ENCODE data around the gene CEP83. TPM values are rescaled to one million over a fixed set of nuclear protein-coding genes. Genes with fewer than 3 reads are reported as not detected.

CEP83 gene
- total RNA-seq, 1 experiment from 2014 or later: 19.2 TPM

DNA sequence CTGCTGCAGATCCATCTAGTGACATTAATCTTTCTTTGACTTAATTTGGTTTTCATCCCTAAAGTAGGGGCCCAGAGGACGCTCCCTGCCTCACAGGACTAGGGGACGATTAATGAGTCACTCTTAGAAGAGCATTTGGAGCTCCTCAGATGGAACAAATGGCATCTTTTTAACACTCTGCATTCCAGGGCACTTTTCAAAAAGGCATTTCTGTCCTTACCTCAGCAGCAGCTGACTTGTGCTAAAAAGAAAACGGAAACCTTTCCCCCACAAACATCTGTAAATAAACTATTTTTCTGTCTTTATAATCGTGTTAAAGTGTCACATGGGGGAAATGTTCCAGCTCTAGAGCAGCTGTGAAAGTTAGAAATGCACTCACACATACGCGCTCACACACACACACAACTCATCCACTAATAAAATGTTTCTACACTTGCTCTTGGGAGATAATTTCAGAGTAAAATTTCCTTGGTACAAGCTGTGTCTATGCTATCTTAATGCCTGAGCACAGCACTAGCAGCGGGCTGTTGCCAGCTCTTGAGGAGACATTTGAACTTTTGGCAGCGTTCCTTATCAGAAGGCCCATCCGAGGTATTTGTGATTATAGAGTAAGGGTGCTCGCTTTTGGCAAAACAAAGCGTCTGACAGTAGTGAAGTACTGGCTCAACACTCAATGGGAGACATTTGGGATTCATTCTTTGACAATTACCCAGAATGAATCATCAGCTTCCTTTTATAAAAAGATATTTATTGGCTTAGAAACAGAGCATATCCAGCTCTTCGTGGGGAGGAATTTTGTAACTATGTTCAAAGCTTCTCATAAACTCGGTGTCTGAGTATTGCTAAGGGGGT is 170.0 kb downstream of the CEP83 start:
- Histone ChIP-seq H4K20me1 (ENCODE audit: insufficient read depth) (no peaks in the 10 kb centered on the region), H2AFZ (ENCODE audit: low read depth, low read length, poor library complexity, severe bottlenecking) (no peak overlapping the region), H3K4me3 (replicated peaks in 1 of 2; ENCODE audit: low read depth in 1 of 2, low read length in 2 of 2) (no peak overlapping the region), H3K4me2 (ENCODE audit: low read length) (no peak overlapping the region), H3K36me3 (ENCODE audit: control insufficient read depth in 1 of 2, insufficient read depth in 2 of 2, low read length in 2 of 2) (no peaks in the 10 kb centered on the region), H3K9me3 (ENCODE audit: control insufficient read depth in 1 of 2, insufficient read depth in 1 of 2, low read depth in 1 of 2, low read length in 2 of 2) (no peaks in the 10 kb centered on the region), H3K27me3 (ENCODE audit: insufficient read depth, low read length) (no peaks in the 10 kb centered on the region), H3K4me1 (ENCODE audit: control insufficient read depth in 1 of 2, insufficient read depth in 2 of 2, low read length in 2 of 2) (no peaks in the 10 kb centered on the region), H3K9me2 (ENCODE audit: insufficient read depth) (no peaks in the 10 kb centered on the region), H3K79me2 (ENCODE audit: insufficient read depth, low read length) (no peaks in the 10 kb centered on the region), H3K27ac (ENCODE audit: low read depth, low read length) (no peak overlapping the region), H3K9ac (ENCODE audit: low read length) (no peak overlapping the region)
- TF ChIP-seq RAD21 (IDR thresholded peaks at IDR 0.05; ENCODE audit: low read depth) (no peak), CEBPB (IDR thresholded peaks at IDR 0.05; ENCODE audit: low read depth) (no peak), EGR1 (IDR thresholded peaks at IDR 0.05; ENCODE audit: low read depth) (no peak), FOSL1 (IDR thresholded peaks at IDR 0.05; ENCODE audit: low read depth) (no peak), YY1 (IDR thresholded peaks at IDR 0.05; ENCODE audit: extremely low read depth, insufficient replicate concordance, low read depth, low read length) (no peak), CBX3 (IDR thresholded peaks at IDR 0.05; ENCODE audit: low read depth) (no peak), SRF (IDR thresholded peaks at IDR 0.05; ENCODE audit: low read depth) (no peak), SP1 (IDR thresholded peaks at IDR 0.05; ENCODE audit: low read depth) (no peak), SIN3A (IDR thresholded peaks at IDR 0.05; ENCODE audit: low read depth) (no peak)
- TF ChIP-seq, protein P1, sequence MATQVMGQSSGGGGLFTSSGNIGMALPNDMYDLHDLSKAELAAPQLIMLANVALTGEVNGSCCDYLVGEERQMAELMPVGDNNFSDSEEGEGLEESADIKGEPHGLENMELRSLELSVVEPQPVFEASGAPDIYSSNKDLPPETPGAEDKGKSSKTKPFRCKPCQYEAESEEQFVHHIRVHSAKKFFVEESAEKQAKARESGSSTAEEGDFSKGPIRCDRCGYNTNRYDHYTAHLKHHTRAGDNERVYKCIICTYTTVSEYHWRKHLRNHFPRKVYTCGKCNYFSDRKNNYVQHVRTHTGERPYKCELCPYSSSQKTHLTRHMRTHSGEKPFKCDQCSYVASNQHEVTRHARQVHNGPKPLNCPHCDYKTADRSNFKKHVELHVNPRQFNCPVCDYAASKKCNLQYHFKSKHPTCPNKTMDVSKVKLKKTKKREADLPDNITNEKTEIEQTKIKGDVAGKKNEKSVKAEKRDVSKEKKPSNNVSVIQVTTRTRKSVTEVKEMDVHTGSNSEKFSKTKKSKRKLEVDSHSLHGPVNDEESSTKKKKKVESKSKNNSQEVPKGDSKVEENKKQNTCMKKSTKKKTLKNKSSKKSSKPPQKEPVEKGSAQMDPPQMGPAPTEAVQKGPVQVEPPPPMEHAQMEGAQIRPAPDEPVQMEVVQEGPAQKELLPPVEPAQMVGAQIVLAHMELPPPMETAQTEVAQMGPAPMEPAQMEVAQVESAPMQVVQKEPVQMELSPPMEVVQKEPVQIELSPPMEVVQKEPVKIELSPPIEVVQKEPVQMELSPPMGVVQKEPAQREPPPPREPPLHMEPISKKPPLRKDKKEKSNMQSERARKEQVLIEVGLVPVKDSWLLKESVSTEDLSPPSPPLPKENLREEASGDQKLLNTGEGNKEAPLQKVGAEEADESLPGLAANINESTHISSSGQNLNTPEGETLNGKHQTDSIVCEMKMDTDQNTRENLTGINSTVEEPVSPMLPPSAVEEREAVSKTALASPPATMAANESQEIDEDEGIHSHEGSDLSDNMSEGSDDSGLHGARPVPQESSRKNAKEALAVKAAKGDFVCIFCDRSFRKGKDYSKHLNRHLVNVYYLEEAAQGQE (IDR thresholded peaks at IDR 0.05; ENCODE audit: low read depth): no peak
- TF ChIP-seq, protein P2, sequence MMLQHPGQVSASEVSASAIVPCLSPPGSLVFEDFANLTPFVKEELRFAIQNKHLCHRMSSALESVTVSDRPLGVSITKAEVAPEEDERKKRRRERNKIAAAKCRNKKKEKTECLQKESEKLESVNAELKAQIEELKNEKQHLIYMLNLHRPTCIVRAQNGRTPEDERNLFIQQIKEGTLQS (IDR thresholded peaks at IDR 0.05): no peak
- TF ChIP-seq, protein P3, sequence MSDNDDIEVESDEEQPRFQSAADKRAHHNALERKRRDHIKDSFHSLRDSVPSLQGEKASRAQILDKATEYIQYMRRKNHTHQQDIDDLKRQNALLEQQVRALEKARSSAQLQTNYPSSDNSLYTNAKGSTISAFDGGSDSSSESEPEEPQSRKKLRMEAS (IDR thresholded peaks at IDR 0.05): no peak
- CTCF ChIA-PET: no interaction called here
- no peak for DNase-seq (ENCODE audit: low read depth, low spot score)
- intact Hi-C loops (cut with micrococcal nuclease): no loop called here
- POLR2A ChIA-PET: no interaction called here
- RAD21 ChIA-PET (ENCODE audit: low non-redundant PET in 1 of 2, low total read pairs in 2 of 2, uncharacterized antibody in 2 of 2, unreplicated experiment in 2 of 2): no interaction called here
- no TSS peak for BruUV-seq (replicated peaks)
- ATAC-seq: no peak

Measured in HCT116 (cell line).